22Rv1 (cell line): ENCODE data around the gene TK2.

ENCODE experiments used
- H3K27ac ChIP-seq: fragments of 450-650 bp; 2 replicates; pipeline ENCODE4 v1.5.1; 2017
- CTCF ChIP-seq: fragments of 450-650 bp; IDR thresholded peaks from 2 replicates; pipeline ENCODE4 v1.5.1; 2017; ENCODE audit warnings: mild to moderate bottlenecking
- ZFX ChIP-seq: fragments of 450-650 bp; IDR thresholded peaks from 2 replicates; pipeline ENCODE4 v1.6.1; 2017; ENCODE audit warnings: antibody characterized with exemption, borderline replicate concordance

The TK2 gene

GRCh38 chr16:66562409-66562808, 12.5 kb upstream of the TK2 start:
- no peak overlapping the region for H3K27ac ChIP-seq
- TF ChIP-seq CTCF (0 out of 2 replicates have a peak, but pooled peaks have one; percentile 3), ZFX (no peak)

DNA sequence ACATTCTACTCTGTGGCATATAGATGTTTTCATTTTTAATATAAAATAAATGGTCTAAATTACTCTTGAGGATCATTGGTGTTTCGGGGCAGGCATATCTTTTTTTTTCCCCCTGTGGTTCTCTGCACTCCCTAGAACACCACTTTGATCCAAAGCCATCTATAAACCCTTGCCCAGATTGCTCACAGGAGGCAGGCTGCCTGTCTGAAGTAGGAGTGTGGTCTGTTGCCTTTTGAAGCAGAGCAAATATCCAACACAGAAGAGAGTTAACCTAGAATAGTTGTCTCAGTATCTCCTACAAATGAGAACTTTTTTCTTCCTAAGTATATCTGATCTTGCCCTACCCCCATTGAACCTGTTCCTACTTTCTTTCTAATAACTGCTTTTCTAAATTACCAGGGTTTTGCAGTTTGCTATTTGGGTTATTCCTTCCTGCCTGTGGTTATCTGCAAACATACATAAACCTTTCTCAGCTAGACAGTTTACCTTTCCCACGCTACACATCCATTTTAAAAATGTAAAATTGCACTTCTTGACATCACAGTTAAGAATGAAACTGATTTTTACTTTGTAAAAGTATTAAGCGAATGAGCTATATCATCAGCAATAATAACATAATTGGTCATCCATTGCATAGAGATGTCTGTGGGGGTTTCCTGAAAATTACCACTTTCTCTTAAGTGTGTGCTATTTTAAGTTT, 11.6 kb upstream of the TK2 start:
- TF ChIP-seq ZFX, result no peak
- no peak for TF ChIP-seq CTCF
- no peak overlapping the region for H3K27ac ChIP-seq

DNA sequence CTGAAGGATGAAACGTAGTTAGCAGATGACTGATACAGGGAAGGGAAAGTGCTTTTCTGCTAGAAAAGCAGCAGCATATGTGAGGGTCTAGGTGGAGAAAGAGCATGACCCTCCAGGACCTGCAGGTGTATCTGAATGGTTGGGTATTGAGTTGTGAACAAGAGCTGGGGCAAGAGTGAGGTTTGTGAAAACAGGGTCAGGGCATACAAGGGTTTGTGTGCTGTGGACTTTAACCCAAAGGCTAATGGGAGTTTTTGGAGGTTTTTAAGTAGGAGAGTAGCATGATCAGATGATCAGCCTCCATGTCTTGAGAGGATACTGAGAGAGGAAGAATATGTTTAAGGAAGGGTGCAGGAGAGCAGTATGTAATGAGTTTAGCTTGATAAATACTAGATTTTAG, 10.2 kb upstream of the TK2 start:
- TF ChIP-seq ZFX (no peak), CTCF (no peak)
- H3K27ac ChIP-seq, result no peak overlapping the region

GRCh38 chr16:66554495-66554894, 4.6 kb upstream of the TK2 start:
- TF ChIP-seq ZFX, result no peak
- no peak for TF ChIP-seq CTCF
- no peak overlapping the region for H3K27ac ChIP-seq

DNA sequence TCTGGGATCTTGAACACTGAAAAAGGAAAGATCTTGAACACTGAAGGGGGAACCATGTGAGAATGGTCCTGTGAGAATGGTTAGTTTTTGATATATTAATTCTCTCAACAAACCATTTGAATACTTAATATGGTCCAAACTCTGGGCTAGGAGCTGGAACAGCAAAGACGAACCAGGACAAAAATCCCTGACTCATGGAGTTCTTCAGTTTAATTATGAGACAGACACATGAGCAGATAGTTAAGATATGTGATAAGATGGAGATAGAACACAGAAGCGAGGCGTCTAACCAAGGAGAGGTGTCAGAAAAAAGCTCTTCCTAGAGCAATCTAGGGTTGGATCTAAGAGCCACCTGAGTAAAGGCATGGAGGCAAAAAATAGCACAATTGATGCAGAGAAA, 4.1 kb upstream of the TK2 start:
- no peak for TF ChIP-seq ZFX
- no peak for TF ChIP-seq CTCF

GRCh38 chr16:66553223-66553622, 3.3 kb upstream of the TK2 start:
- H3K27ac ChIP-seq, result peak overlapping the region; percentile 91
- TF ChIP-seq CTCF (no peak), ZFX (no peak)

More for the DNA sequence above, 4.1 kb upstream of the TK2 start:
- peak overlapping the region; percentile 91; the same call in 1 of the 2 replicates for H3K27ac ChIP-seq

DNA sequence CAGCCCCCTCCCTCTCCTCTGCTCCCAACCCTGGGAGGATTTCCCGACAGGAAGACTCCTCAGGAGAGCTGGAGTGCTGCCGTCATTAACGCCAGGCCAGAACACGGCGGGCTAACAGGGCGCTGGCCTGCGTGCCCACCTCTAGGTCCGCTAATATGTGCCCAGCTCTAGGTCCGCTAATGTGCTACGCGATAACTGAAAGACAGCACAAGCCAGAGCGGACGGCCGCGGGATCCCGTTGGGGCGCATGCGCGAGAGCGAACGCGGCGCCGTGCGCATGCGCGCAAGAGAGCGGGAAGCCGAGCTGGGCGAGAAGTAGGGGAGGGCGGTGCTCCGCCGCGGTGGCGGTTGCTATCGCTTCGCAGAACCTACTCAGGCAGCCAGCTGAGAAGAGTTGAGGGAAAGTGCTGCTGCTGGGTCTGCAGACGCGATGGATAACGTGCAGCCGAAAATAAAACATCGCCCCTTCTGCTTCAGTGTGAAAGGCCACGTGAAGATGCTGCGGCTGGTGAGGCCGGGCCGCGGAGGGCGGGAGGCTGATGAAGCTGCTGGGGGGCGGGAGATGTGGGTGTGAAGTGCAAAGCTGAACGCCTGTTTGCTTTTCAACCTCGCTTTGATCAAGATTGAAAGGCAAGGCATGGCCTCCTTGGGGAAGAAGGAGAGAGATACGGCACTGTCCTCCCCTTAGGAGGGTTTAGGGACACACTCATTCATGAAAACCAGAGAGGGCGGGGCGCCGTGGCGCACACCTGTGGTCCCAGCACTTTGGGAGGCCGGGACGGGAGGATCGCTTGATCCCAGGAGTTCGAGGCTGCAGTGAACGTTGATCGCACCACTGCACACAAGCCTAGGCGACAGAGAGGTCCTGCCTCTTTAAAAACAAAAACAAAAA, 2.6 kb upstream of the TK2 start, which contains the start of gene CKLF:
TSS of gene CKLF (plus strand) at position 291 of the 892 bp plus-strand sequence. CDS start at position 431, 140 bp downstream.
- TF ChIP-seq CTCF, result no peak
- TF ChIP-seq ZFX, result no peak
- H3K27ac ChIP-seq, result peak within 1 kb of the TSS; percentile 91
